Cardiac fibroblast (primary cell): ENCODE results near the gene DDN.

ENCODE experiments used
- DNase-seq, 2 donors: peaks; one replicate each; pipeline versions ENCODE4 v3.0.0 to v3.0.0-alpha.2; 2010; ENCODE audit warnings: low read depth in 2 of 2
- H3K4me3 ChIP-seq, 2 donors: replicated peaks in 1 of 2; 1 replicate in 1 of 2; 2 replicates in 1 of 2; pipeline ENCODE4 v1.5.1; 2011; ENCODE audit warnings: low read depth in 2 of 2, low read length in 2 of 2, mild to moderate bottlenecking in 2 of 2, moderate library complexity in 1 of 2
- CTCF ChIP-seq: IDR thresholded peaks from one replicate; pipeline ENCODE4 v1.5.1; 2011; ENCODE audit warnings: low read depth, mild to moderate bottlenecking, low read length, inconsistent platforms

DDN gene

GRCh38 chr12:48965298-48965838, 33.8 kb downstream of the DDN start:
- DNase-seq, result no peak
- peak; percentile 40 for TF ChIP-seq CTCF
- H3K4me3 ChIP-seq, result no peak overlapping the region

- no peak for TF ChIP-seq CTCF
- DNase-seq, result no peak
- no peak overlapping the region for H3K4me3 ChIP-seq
Measured at GRCh38 chr12:48961801-48962200, 37.4 kb downstream of the DDN start.

GRCh38 chr12:48961331-48961730, 37.8 kb downstream of the DDN start:
- no peak for DNase-seq
- TF ChIP-seq CTCF, result no peak

GRCh38 chr12:48960834-48961233, 38.3 kb downstream of the DDN start:
- DNase-seq, result no peak
- TF ChIP-seq CTCF, result no peak
- no peak overlapping the region for H3K4me3 ChIP-seq

More at GRCh38 chr12:48961331-48961730, 37.8 kb downstream of the DDN start:
- no peak overlapping the region for H3K4me3 ChIP-seq

- H3K4me3 ChIP-seq, result peak overlapping the region; percentile 78 to 99
- no peak for TF ChIP-seq CTCF
- DNase-seq, result no peak
Measured at GRCh38 chr12:48958049-48958388, 41.2 kb downstream of the DDN start.

GRCh38 chr12:48957141-48958048, 41.8 kb downstream of the DDN start, which contains the start of gene ARF3:
Gene ARF3, minus strand, starts transcription at chr12:48957487. Its CDS starts 16,392 bp downstream, at chr12:48941095.
- peak within 1 kb of the TSS; percentile 78 to 99 for H3K4me3 ChIP-seq
- peak; percentile 90 to 94 for DNase-seq
- TF ChIP-seq CTCF, result no peak
